Neural crest cell (in vitro differentiated cells): ENCODE data around the gene CSNK1D. TPM values are rescaled to one million over a fixed set of nuclear protein-coding genes. Genes with fewer than 3 reads are reported as not detected.

ENCODE experiments used
- DNase-seq: peaks from one replicate; pipeline ENCODE4 v3.0.0; 2021; ENCODE audit warnings: low read depth, mixed read lengths, low spot score
- H3K27ac Mint-ChIP-seq: one replicate; pipeline ENCODE4 v1.8.0; 2021; ENCODE audit warnings: mild to moderate bottlenecking, mixed read lengths; ENCODE audit not compliant: unreplicated experiment
- H3K27me3 Mint-ChIP-seq: 2 replicates; pipeline ENCODE4 v1.8.0; 2021; ENCODE audit warnings: low read depth, mild to moderate bottlenecking, mixed read lengths
- H3K36me3 Mint-ChIP-seq: 2 replicates; pipeline ENCODE4 v1.8.0; 2021; ENCODE audit warnings: low read depth, mild to moderate bottlenecking, mixed read lengths
- H3K4me1 Mint-ChIP-seq: 2 replicates; pipeline ENCODE4 v1.8.0; 2021; ENCODE audit warnings: mixed read lengths
- H3K4me3 Mint-ChIP-seq: one replicate; pipeline ENCODE4 v1.8.0; 2021; ENCODE audit warnings: mild to moderate bottlenecking, mixed read lengths
- H3K9me3 Mint-ChIP-seq: 2 replicates; pipeline ENCODE4 v1.8.0; 2021; ENCODE audit warnings: mixed read lengths
- CTCF ChIP-seq: fragments of 200-600 bp; sonication (generic); conservative IDR thresholded peaks from 2 replicates; pipeline ENCODE4 v1.5.0; 2021; ENCODE audit warnings: antibody characterized with exemption, mild to moderate bottlenecking
- total RNA-seq: library from RNA; stranded (reverse); gene quantifications from 2 replicates; pipeline ENCODE4 v1.2.1, GENCODE V29; 2021

CSNK1D gene
- total RNA-seq, 1 donor from 2014 or later: 165 TPM

GRCh38 chr17:82316651-82317393 is 43.3 kb upstream of the CSNK1D start:
- Mint-ChIP-seq H3K36me3 (no peaks in the 10 kb centered on the region), H3K4me3 (no peak overlapping the region), H3K27ac (no peak overlapping the region), H3K27me3 (peaks cover 5% of the 10 kb centered on the region), H3K4me1 (peaks cover 7% of the 10 kb centered on the region), H3K9me3 (no peaks in the 10 kb centered on the region)
- TF ChIP-seq CTCF: no peak
- DNase-seq: no peak

- Mint-ChIP-seq H3K9me3 (no peaks in the 10 kb centered on the region), H3K27ac (no peak overlapping the region), H3K4me1 (peaks cover 7% of the 10 kb centered on the region), H3K36me3 (no peaks in the 10 kb centered on the region), H3K27me3 (peaks cover 5% of the 10 kb centered on the region), H3K4me3 (no peak overlapping the region)
- DNase-seq: no peak
- TF ChIP-seq CTCF: no peak
Observed at GRCh38 chr17:82315703-82316358, 42.3 kb upstream of the CSNK1D start.

GRCh38 chr17:82314727-82315605 is 41.5 kb upstream of the CSNK1D start:
- Mint-ChIP-seq H3K4me3 (no peak overlapping the region), H3K9me3 (no peaks in the 10 kb centered on the region), H3K27me3 (peaks cover 9% of the 10 kb centered on the region), H3K27ac (no peak overlapping the region), H3K36me3 (no peaks in the 10 kb centered on the region), H3K4me1 (peaks cover 7% of the 10 kb centered on the region)
- no peak for TF ChIP-seq CTCF
- DNase-seq: no peak

- Mint-ChIP-seq H3K27ac (no peak overlapping the region), H3K4me1 (peaks cover 7% of the 10 kb centered on the region), H3K27me3 (peaks cover 9% of the 10 kb centered on the region), H3K4me3 (no peak overlapping the region), H3K9me3 (no peaks in the 10 kb centered on the region), H3K36me3 (no peaks in the 10 kb centered on the region)
- DNase-seq: no peak
- TF ChIP-seq CTCF: no peak
Observed at GRCh38 chr17:82314012-82314726, 40.7 kb upstream of the CSNK1D start.
